DND-41 (cell line): ENCODE measurements around the gene ZNRF1.

ENCODE experiments used
- ATAC-seq: fragments of 200-7000 bp; cut with Tn5 transposase; 3 replicates; pipeline ENCODE4 v1.9.1; 2021; ENCODE audit warnings: low read depth; ENCODE audit not compliant: insufficient read depth
- DNase-seq: peaks from one replicate; pipeline ENCODE4 v3.0.0-alpha.2; 2020
- H2AFZ ChIP-seq: 2 replicates; pipeline ENCODE4 v1.6.0; 2012; ENCODE audit warnings: low read depth, low read length
- H3K27ac ChIP-seq: 2 replicates; pipeline ENCODE4 v1.5.1; 2012; ENCODE audit warnings: low read length, inconsistent platforms
- H3K27me3 ChIP-seq: fragments of 200-600 bp; sonication (generic); 2 replicates; pipeline ENCODE4 v1.6.0; 2012; ENCODE audit warnings: low read length, mild to moderate bottlenecking, inconsistent platforms; ENCODE audit not compliant: insufficient read depth, poor library complexity
- H3K36me3 ChIP-seq: 2 replicates; pipeline ENCODE4 v1.5.1; 2012; ENCODE audit warnings: low read length, inconsistent platforms; ENCODE audit not compliant: insufficient read depth
- H3K4me1 ChIP-seq: 2 replicates; pipeline ENCODE4 v1.5.1; 2012; ENCODE audit warnings: mild to moderate bottlenecking, low read length; ENCODE audit not compliant: insufficient read depth
- H3K4me2 ChIP-seq: 2 replicates; pipeline ENCODE4 v1.6.0; 2012; ENCODE audit warnings: mild to moderate bottlenecking, moderate library complexity, low read length, inconsistent platforms; ENCODE audit not compliant: insufficient read depth
- H3K4me3 ChIP-seq, 2 experiments: fragments of 200-600 bp in 1 of 2; shearing (Covaris generic) in 1 of 2; 2 replicates each; pipeline ENCODE4 v1.5.1; 2012 to 2016; ENCODE audit warnings: inconsistent platforms in 2 of 2, low read length in 2 of 2, mild to moderate bottlenecking in 2 of 2, low read depth in 1 of 2, moderate library complexity in 1 of 2
- H3K79me2 ChIP-seq: 2 replicates; pipeline ENCODE4 v1.6.0; 2012; ENCODE audit warnings: low read length, inconsistent platforms; ENCODE audit not compliant: insufficient read depth
- H3K9ac ChIP-seq: 2 replicates; pipeline ENCODE4 v1.6.0; 2012; ENCODE audit warnings: low read depth, mild to moderate bottlenecking, inconsistent platforms, low read length, moderate library complexity
- H3K9me3 ChIP-seq: 2 replicates; pipeline ENCODE4 v1.5.1; 2012; ENCODE audit warnings: low read length, moderate library complexity, mild to moderate bottlenecking, inconsistent platforms; ENCODE audit not compliant: insufficient read depth, severe bottlenecking
- H4K20me1 ChIP-seq: 2 replicates; pipeline ENCODE4 v1.6.0; 2012; ENCODE audit warnings: low read length; ENCODE audit not compliant: insufficient read depth
- EZH2 ChIP-seq: IDR thresholded peaks from 3 replicates; pipeline ENCODE4 v1.6.1; 2012; ENCODE audit warnings: borderline replicate concordance, low read depth, mild to moderate bottlenecking, moderate library complexity, low read length, inconsistent platforms; ENCODE audit not compliant: severe bottlenecking
- TF ChIP-seq, protein P1 (sequence below): IDR thresholded peaks from 2 replicates; pipeline ENCODE4 v1.5.1; 2012; ENCODE audit warnings: borderline replicate concordance, low read length, moderate library complexity, mild to moderate bottlenecking; ENCODE audit not compliant: poor library complexity, severe bottlenecking; ENCODE audit errors: extremely low read depth

Gene ZNRF1

DNA sequence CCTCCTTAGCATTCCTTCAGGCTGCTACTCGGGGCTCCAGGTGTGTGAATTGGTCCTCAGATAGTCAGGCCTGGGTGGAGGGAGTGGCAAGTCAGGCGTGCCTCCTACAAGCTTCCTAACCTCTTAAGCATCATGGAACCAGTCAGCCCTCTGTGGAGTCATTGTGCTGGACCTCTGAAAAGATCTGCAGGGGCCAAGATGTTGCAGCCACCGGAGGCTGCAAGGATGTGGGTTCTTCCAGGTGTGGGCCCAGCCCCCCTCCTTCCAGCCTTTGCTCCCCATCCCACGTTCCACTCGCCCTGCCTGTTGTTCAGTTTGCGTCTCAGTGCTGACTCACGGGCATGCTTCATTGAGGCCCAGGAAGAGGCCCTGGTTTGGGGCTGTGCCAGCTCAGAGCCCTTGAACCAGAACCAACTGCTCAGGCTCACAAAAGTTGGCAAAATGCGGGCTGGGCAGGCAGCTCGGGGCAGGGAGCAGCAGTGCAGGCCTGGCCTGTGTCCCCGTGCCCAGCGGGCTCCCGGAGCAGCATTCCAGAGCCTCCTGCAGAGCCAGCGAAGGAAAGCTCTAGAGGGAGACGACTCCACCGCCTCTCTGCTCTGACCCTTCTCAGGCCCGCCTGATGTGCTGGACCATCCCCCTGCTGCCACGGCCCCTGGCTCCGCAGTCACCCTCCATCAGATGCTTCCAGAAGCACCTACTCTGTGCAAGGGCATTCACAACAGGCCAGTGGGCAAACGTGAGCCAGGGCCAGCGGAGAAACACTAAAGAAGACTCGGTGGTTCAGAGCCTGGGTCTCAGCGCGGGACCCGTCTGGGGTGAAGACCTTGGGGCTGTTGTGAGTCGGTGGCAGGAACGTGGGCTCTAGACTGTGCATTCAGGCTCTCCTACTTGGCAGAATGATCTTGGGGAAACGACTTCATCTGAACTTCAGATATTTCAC lies 110.2 kb downstream of the ZNRF1 start:
- Histone ChIP-seq H4K20me1 (peaks cover 2% of the 10 kb centered on the region; the same call in 1 of the 2 replicates), H3K9ac (peak overlapping the region; percentile 96), H3K27ac (peak overlapping the region; percentile 100), H3K27me3 (no peaks in the 10 kb centered on the region), H3K4me3 (peak overlapping the region; percentile 17 to 61), H3K79me2 (peaks cover 64% of the 10 kb centered on the region), H3K36me3 (peaks cover 41% of the 10 kb centered on the region), H3K4me2 (peak overlapping the region; percentile 81), H3K4me1 (peaks cover 83% of the 10 kb centered on the region), H3K9me3 (no peaks in the 10 kb centered on the region), H2AFZ (peak overlapping the region; percentile 14; the same call in 1 of the 2 replicates)
- TF ChIP-seq, protein P1, sequence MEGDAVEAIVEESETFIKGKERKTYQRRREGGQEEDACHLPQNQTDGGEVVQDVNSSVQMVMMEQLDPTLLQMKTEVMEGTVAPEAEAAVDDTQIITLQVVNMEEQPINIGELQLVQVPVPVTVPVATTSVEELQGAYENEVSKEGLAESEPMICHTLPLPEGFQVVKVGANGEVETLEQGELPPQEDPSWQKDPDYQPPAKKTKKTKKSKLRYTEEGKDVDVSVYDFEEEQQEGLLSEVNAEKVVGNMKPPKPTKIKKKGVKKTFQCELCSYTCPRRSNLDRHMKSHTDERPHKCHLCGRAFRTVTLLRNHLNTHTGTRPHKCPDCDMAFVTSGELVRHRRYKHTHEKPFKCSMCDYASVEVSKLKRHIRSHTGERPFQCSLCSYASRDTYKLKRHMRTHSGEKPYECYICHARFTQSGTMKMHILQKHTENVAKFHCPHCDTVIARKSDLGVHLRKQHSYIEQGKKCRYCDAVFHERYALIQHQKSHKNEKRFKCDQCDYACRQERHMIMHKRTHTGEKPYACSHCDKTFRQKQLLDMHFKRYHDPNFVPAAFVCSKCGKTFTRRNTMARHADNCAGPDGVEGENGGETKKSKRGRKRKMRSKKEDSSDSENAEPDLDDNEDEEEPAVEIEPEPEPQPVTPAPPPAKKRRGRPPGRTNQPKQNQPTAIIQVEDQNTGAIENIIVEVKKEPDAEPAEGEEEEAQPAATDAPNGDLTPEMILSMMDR: no peak
- TF ChIP-seq EZH2: no peak
- ATAC-seq: peak; percentile 58
- DNase-seq: peak; percentile 94

DNA sequence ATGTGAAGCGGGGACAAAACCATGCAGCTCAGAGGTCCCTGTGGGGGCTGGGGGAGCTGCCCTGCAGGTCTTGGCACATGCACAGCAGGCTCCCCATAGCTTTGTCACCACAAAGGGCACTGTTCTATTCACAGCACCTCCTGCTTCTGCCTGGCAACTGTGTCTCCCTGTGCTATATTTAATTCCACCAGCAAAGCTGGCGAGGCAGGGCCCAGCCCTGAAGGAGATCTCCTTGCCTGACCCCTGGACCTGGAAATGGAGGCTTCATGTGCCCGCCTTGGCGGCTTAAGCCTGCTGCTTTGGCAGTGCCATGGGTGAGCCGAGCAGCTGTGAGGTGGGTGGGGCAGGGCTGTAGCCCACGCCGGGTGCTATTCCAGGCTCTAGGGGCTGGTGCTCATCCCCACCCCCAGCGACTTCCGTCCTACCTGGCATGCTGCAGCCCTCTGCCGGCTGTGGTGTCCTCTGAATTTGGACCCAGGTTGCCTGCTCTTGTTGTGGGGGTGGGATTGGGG lies 111.0 kb downstream of the ZNRF1 start:
- Histone ChIP-seq H3K4me1 (peaks cover 76% of the 10 kb centered on the region), H2AFZ (no peak overlapping the region), H4K20me1 (peaks cover 2% of the 10 kb centered on the region; the same call in 1 of the 2 replicates), H3K36me3 (peaks cover 34% of the 10 kb centered on the region), H3K27ac (peak overlapping the region; percentile 100), H3K9me3 (no peaks in the 10 kb centered on the region), H3K4me3 (peak overlapping the region; percentile 17 to 61), H3K9ac (peak overlapping the region; percentile 96), H3K79me2 (peaks cover 57% of the 10 kb centered on the region), H3K27me3 (no peaks in the 10 kb centered on the region), H3K4me2 (peak overlapping the region; percentile 81)
- ATAC-seq (peak; percentile 48), DNase-seq (peak; percentile 88)
- no peak for TF ChIP-seq EZH2
- TF ChIP-seq, protein P1: peak; percentile 62

DNA sequence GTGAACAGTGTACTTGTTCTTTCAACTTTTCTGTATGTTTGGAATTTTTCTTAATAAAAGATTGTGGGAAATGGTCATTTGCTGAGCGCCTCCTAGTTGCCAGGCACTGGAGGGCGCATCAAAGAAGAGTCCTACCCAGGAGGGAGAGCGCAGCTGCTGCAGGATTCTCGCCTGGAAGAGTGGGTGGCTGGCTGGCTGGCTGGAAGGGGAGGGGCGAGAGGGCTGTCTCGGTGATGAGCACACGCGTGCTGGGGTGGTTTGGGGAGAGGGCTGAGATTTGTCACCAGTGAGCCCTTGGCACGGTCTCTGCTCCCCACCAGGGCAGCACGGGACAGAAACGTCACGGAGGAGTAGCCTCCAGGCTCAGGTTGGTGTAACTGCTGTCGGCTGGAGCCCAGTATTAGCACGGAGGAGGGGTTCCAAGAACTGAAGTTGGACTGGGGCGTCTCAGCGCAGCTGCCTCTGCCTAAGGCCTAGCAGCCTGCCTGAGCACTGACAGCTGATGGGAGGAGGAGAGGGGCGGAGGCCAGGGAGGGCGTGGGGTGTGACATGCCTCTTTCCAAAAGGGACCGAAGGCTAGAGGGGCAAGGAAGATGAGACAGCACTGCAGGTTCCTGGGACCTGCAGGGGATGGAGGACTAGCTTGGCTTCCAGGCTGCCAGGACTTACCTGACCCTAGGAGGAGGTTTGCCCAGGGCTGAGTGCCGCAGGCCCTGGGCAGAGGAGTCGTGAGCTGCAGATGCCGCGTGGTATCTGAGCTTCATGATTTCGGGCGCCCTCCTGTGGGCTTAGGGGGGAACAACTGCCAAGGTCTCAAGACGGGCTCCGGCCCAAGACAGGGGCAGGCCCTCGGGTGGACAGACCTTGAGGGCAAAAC lies 112.1 kb downstream of the ZNRF1 start:
- ATAC-seq (peak; percentile 68), DNase-seq (peak; percentile 90)
- Histone ChIP-seq H3K79me2 (peaks cover 46% of the 10 kb centered on the region), H3K9me3 (no peaks in the 10 kb centered on the region), H3K4me3 (peak overlapping the region; percentile 17 to 61; a peak in 3 of 4 replicates), H2AFZ (peak overlapping the region; percentile 49; the same call in 1 of the 2 replicates), H3K4me2 (peak overlapping the region; percentile 81), H3K36me3 (peaks cover 23% of the 10 kb centered on the region), H3K27me3 (no peaks in the 10 kb centered on the region), H3K4me1 (peaks cover 65% of the 10 kb centered on the region), H3K27ac (peak overlapping the region; percentile 100), H3K9ac (peak overlapping the region; percentile 96), H4K20me1 (peaks cover 2% of the 10 kb centered on the region; the same call in 1 of the 2 replicates)
- no peak for TF ChIP-seq EZH2
- TF ChIP-seq, protein P1: peak; percentile 94
